Activated CD4-positive, alpha-beta memory T cell treated with anti-CD3 and anti-CD28 coated beads for 36 hours (primary cell): Measurements from ENCODE around the gene PPP1R12B. TPM values are rescaled to one million over a fixed set of nuclear protein-coding genes. Genes with fewer than 3 reads are reported as not detected.
"Not testable (repeated sequence)": the region's sequence is repeated elsewhere in the genome, so short reads cannot be mapped to it uniquely, and the experiment has no call there.

ENCODE experiments used
- CTCF ChIA-PET: fragments of 350-600 bp; sonication (Branson Sonifier 250); formaldehyde crosslinking; loops from one replicate; lab custom pipeline; 2021; ENCODE audit warnings: antibody characterized with exemption, inconsistent platforms; lab: Charles Lee
- POLR2A ChIA-PET: fragments of 350-600 bp; sonication (Branson Sonifier 250); formaldehyde crosslinking; loops from one replicate; lab custom pipeline; 2021; ENCODE audit warnings: antibody characterized with exemption; lab: Charles Lee
- DNase-seq: peaks from one replicate; pipeline ENCODE4 v3.0.0-alpha.2; 2020
- H3K27ac Mint-ChIP-seq: one replicate; pipeline ENCODE4 v1.8.0; 2021; ENCODE audit warnings: mixed read lengths
- H3K27me3 Mint-ChIP-seq: one replicate; pipeline ENCODE4 v1.8.0; 2021; ENCODE audit warnings: mixed read lengths
- H3K36me3 Mint-ChIP-seq: one replicate; pipeline ENCODE4 v1.8.0; 2021; ENCODE audit warnings: mixed read lengths
- H3K4me1 Mint-ChIP-seq: one replicate; pipeline ENCODE4 v1.8.0; 2021; ENCODE audit warnings: low read depth, mixed read lengths
- H3K4me3 Mint-ChIP-seq: one replicate; pipeline ENCODE4 v1.8.0; 2021; ENCODE audit warnings: mild to moderate bottlenecking, mixed read lengths
- H3K9me3 Mint-ChIP-seq: one replicate; pipeline ENCODE4 v1.8.0; 2021; ENCODE audit warnings: mixed read lengths
- intact Hi-C: fragments of 100-400 bp; cut with micrococcal nuclease; formaldehyde crosslinking; loops from one replicate; pipeline ENCODE4 v1.15.1; 2023
- total RNA-seq, 2 experiments: library from RNA; stranded (reverse); gene quantifications; one replicate each; pipeline ENCODE4 v1.2.3, GENCODE V29; 2021

The PPP1R12B gene
- total RNA-seq, 2 experiments from 2014 or later = 8.2 to 8.6 TPM

DNA sequence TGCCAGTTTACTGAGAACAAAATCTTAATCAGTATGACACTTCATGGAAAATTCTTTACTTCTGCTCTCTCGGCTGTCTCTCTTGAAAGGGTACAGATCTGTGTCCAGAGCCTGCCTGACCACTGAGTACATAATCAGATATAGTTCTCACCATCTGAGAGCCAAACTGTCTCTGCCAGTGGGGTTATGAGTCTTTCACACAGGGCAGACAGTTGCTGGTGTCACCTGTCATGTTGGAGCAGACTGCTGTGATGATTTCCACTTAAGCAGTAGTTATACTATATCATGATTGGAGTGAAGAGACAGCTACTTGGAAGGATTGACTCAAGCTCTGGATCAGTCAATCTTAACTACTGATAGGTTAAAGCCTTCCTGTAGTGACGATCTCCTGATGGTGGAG is 58.9 kb downstream of the PPP1R12B start:
- DNase-seq, H3K27me3 Mint-ChIP-seq, CTCF ChIA-PET, H3K36me3 Mint-ChIP-seq, POLR2A ChIA-PET, H3K9me3 Mint-ChIP-seq, H3K27ac Mint-ChIP-seq, H3K4me3 Mint-ChIP-seq: not testable (repeated sequence)
- intact Hi-C loops = loop anchor here (10.0 kb wide), 1 partner anchor 63 kb away; the partner anchor contains the start of genes PPP1R12B and UBE2T
- peaks cover 24% of the 10 kb centered on the region for H3K4me1 Mint-ChIP-seq

DNA sequence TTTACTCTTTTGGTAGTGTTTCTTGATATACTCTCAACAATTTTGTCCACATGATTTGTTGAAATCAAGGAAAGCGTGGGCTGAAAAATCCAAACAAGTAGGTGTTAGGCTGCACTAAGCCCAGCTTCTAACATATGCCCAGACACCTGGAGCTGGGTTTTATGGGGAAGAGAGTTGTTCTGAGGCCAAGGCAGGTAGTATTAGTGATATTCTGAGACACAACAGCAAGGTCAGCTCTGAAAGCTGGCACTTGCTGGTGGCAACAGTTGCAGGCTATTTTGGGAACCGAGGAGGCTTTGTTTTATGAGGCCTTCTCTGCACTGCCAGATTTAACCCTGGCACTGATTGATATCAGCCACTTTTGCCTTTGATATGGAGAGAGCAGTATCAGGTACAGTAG is 61.8 kb downstream of the PPP1R12B start:
- H3K36me3 Mint-ChIP-seq, DNase-seq, H3K27me3 Mint-ChIP-seq, intact Hi-C loops, CTCF ChIA-PET, H3K27ac Mint-ChIP-seq, H3K4me3 Mint-ChIP-seq, H3K9me3 Mint-ChIP-seq: not testable (repeated sequence)
- H3K4me1 Mint-ChIP-seq = peaks cover 24% of the 10 kb centered on the region
- POLR2A ChIA-PET = interaction anchor here (0.6 kb wide), 1 partner anchor 344 kb away, joined by 3 read pairs; no protein-coding TSS in a partner anchor

DNA sequence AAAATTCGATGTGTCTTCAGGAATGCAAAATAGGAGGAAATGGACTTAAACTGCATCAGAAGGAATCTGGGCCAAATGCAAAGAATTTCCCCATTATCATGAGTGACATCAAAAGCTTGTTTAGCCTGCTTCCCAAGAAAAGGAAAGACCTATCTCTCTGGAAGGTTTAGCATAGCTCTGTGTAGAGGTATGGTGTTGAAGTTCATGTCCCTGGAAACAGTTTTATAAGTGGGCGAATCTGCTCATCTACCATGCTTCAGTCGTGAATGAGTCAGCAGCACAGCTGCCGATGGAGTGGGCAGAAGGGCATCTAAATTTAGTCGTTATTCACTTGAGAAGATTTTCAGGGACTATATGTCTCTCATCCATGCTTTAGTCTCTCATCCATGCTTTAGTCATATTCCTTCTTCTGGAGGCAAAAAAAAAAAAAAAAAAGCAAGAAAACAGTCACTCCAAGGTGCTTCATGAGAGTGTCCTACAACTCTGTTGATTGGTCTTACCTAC is 62.4 kb downstream of the PPP1R12B start:
- intact Hi-C loops, H3K27me3 Mint-ChIP-seq, H3K4me3 Mint-ChIP-seq, H3K27ac Mint-ChIP-seq, H3K9me3 Mint-ChIP-seq, H3K36me3 Mint-ChIP-seq, CTCF ChIA-PET, DNase-seq: not testable (repeated sequence)
- peaks cover 24% of the 10 kb centered on the region for H3K4me1 Mint-ChIP-seq
- POLR2A ChIA-PET = interaction anchor here (0.6 kb wide), 1 partner anchor 343 kb away, joined by 3 read pairs; no protein-coding TSS in a partner anchor

DNA sequence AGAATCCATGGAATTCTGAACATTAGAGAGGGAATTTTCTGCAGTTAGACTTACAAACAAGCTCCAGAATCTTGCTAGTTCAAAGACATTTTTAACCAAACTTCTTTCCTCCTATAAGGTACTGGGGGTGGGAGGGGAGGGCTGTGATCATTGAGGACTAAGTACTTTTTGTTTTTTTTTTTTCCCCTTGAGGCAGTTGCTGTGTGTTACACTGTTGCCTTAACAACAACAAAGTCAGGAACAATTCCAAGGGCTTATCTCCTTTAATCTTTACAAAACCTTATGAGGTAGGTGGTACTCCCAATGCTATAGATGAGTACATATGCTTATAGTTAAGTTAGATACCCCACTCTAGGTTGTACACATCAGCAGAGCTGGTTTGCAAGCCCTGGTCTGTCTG is 62.9 kb downstream of the PPP1R12B start:
- H3K4me3 Mint-ChIP-seq = no peak overlapping the region
- no peaks in the 10 kb centered on the region for H3K36me3 Mint-ChIP-seq
- no peak for DNase-seq
- POLR2A ChIA-PET = no interaction called here
- H3K27ac Mint-ChIP-seq = no peak overlapping the region
- H3K9me3 Mint-ChIP-seq = no peaks in the 10 kb centered on the region
- intact Hi-C loops = no loop called here
- CTCF ChIA-PET = no interaction called here
- H3K27me3 Mint-ChIP-seq = no peaks in the 10 kb centered on the region
- H3K4me1 Mint-ChIP-seq = peaks cover 19% of the 10 kb centered on the region

DNA sequence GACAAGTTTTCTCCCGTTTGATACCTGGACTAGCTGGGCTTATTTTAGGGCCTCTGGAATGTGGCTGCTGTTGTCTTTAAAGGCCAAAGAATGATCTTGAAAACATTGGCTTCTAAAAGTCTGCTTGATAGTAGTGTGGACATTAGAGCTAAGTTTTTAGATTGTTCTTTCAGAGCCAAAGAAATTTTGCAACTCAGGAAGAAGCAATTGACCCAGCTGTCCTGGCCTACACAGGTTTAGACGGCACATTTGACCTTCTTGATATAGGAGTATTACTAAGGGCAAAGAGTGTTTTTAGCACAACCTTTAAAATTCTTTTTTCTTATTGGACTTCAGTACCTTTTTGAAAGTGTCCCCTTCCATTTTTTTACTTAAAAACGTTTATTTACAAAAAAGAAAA is 63.9 kb downstream of the PPP1R12B start:
- H3K9me3 Mint-ChIP-seq, H3K36me3 Mint-ChIP-seq, CTCF ChIA-PET, intact Hi-C loops, H3K27me3 Mint-ChIP-seq, POLR2A ChIA-PET, DNase-seq, H3K27ac Mint-ChIP-seq, H3K4me3 Mint-ChIP-seq: not testable (repeated sequence)
- peaks cover 10% of the 10 kb centered on the region for H3K4me1 Mint-ChIP-seq

DNA sequence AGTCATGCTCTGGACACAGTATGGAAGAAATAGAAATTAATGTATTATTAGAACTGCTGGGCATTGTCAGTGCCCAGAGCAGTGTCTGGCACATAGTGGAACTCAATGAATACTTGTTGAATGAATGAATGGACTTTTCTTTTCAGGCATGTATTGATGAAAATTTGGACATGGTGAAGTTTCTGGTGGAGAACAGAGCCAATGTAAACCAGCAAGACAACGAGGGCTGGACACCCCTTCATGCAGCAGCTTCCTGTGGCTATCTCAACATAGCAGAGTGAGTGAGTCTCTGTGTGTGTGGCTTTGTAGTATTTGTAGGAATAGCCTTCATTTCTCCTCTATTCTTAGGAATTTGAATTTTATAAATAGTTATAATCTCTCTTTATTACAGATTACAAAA is 68.1 kb downstream of the PPP1R12B start:
- ChIA-PET POLR2A (no interaction called here), CTCF (no interaction called here)
- intact Hi-C loops = no loop called here
- Mint-ChIP-seq H3K4me1 (no peaks in the 10 kb centered on the region), H3K36me3 (no peaks in the 10 kb centered on the region), H3K27ac (no peak overlapping the region), H3K27me3 (no peaks in the 10 kb centered on the region), H3K9me3 (no peaks in the 10 kb centered on the region), H3K4me3 (no peak overlapping the region)
- DNase-seq = no peak

DNA sequence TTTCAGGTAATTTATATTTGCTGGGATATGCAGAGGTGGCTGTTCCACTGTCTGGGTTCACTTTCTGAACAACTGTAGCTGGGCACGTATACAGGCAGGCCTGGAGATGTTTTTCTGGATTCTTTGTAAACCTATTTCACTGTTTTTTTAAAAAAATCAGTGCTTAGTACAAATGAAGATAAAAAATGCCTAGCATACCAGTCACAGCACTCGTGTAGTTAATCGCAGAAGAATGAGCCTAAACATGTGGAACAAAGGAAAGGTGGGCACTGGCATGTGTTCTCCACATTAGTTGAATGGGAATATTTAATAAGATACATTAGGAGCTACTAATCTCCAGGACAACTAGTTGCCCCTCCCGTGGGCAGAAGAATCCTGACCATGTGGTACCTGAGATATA is 68.6 kb downstream of the PPP1R12B start:
- H3K9me3 Mint-ChIP-seq, H3K27me3 Mint-ChIP-seq, DNase-seq, H3K4me1 Mint-ChIP-seq, intact Hi-C loops, POLR2A ChIA-PET, H3K27ac Mint-ChIP-seq, CTCF ChIA-PET, H3K4me3 Mint-ChIP-seq, H3K36me3 Mint-ChIP-seq: not testable (repeated sequence)

DNA sequence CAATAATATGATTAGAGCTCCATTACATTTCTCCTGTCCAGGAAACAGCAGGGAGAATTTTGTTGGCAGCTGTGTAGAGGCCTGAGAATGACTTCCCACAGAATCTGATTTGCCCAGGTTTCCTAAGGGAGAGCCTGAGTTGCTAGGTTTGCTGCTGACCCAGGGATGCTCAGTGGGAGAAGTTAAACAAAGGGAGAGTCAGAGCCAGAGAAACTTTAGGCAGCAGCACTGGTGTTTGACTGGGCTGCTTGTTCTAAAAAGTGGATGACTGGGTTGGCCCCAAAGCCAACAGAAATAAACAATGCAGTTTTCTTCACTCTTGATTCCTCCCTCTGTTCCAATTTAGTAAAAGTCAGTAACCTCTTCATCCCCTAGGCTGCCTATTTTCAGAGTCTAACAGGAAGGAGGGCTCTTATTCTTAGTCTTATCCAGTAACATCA is 69.3 kb downstream of the PPP1R12B start:
- intact Hi-C loops, H3K4me3 Mint-ChIP-seq, POLR2A ChIA-PET, H3K4me1 Mint-ChIP-seq, CTCF ChIA-PET, DNase-seq, H3K9me3 Mint-ChIP-seq, H3K27ac Mint-ChIP-seq, H3K27me3 Mint-ChIP-seq, H3K36me3 Mint-ChIP-seq: not testable (repeated sequence)

DNA sequence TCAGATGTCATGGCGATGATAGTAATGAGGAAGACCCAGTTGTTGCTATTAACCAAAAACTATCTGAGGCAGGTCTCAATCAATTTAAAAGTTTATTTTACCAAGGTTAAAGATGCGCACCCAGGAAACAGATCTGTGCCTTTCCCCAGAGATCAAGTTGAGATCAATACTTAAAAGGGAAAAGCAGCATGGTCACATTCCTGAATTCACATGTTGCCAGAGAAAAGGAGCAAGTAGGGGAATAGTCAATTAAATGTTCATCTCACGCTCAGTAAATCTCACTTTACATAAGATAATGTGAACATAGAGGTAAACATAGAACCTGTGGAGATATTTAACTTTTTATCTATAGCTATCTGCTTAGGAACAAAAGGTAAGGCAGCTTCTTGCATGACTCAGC is 71.2 kb downstream of the PPP1R12B start:
- DNase-seq, intact Hi-C loops, H3K9me3 Mint-ChIP-seq, POLR2A ChIA-PET, CTCF ChIA-PET, H3K27ac Mint-ChIP-seq, H3K27me3 Mint-ChIP-seq, H3K36me3 Mint-ChIP-seq, H3K4me3 Mint-ChIP-seq, H3K4me1 Mint-ChIP-seq: not testable (repeated sequence)

DNA sequence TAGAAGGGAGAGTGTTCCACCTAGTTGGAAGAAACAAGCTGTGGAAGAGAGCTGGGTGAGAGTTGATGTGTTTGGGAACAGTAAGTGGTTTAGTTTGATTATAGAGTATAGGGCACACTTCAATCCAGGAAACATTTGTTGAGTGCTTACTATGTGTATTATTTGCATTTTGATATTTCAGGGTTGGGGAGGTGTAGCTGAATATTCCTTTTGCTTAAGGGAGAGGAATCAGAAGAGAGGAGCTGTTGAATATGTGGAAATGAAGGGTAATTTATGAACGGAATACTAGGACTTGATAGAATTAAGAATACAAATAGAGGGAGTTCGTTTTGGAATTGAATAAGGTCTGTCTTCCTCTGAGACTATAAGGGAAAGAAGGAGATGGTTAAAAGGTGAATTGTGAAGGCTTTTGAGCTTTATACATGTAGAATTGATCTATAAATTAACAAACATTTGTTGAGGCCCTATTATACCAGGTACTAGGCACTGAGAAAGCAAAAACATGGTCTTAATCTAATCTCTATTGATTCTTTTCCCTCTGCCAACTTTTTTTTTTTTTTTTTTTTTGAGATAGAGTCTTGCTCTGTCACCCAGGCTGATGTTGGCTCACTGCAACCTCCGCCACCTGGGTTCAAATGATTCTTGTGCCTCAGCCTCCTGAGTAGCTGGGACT is 72.1 kb downstream of the PPP1R12B start:
- intact Hi-C loops, H3K4me1 Mint-ChIP-seq, H3K9me3 Mint-ChIP-seq, CTCF ChIA-PET, DNase-seq, H3K4me3 Mint-ChIP-seq, H3K27ac Mint-ChIP-seq, H3K36me3 Mint-ChIP-seq, POLR2A ChIA-PET, H3K27me3 Mint-ChIP-seq: not testable (repeated sequence)

DNA sequence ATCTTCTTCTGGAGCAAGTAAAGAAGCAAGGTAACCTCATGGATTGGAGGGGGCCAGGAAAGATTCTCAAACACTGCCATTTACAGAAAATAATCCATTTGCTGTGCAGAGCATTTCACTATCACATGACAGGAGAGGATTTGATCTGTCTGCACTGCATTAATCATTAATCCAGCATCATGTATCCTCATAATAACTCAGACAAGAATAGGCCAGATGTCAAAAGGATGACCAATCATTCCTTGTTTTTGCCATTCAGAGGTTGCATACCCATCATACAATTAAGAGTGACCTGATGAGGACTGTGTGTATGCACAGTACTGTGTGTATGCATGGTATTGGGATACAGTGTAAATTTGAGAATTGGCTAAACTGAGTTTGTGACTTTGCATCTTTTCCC is 74.2 kb downstream of the PPP1R12B start:
- POLR2A ChIA-PET, H3K4me1 Mint-ChIP-seq, H3K4me3 Mint-ChIP-seq, H3K36me3 Mint-ChIP-seq, H3K9me3 Mint-ChIP-seq, intact Hi-C loops, H3K27ac Mint-ChIP-seq, DNase-seq, H3K27me3 Mint-ChIP-seq, CTCF ChIA-PET: not testable (repeated sequence)

DNA sequence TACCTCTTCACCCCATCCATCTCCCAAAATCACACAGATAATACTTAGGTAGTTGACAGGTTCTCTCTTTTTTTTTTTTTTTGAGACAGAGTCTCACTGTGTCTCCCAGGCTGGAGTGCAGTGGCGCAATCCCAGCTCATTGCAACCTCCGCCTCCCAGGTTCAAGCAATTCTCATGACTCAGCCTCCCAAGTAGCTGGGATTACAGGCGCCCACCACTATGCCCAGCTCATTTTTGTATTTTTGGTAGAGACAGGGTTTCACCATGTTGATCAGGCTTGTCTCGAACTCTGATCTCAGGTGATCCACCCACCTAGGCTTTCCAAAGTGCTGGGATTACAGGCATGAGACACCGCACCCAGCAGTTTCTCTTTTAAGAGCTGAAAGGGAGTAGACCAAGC is 75.8 kb downstream of the PPP1R12B start:
- H3K27ac Mint-ChIP-seq, DNase-seq, intact Hi-C loops, H3K4me1 Mint-ChIP-seq, H3K9me3 Mint-ChIP-seq, H3K4me3 Mint-ChIP-seq, CTCF ChIA-PET, POLR2A ChIA-PET, H3K27me3 Mint-ChIP-seq, H3K36me3 Mint-ChIP-seq: not testable (repeated sequence)

DNA sequence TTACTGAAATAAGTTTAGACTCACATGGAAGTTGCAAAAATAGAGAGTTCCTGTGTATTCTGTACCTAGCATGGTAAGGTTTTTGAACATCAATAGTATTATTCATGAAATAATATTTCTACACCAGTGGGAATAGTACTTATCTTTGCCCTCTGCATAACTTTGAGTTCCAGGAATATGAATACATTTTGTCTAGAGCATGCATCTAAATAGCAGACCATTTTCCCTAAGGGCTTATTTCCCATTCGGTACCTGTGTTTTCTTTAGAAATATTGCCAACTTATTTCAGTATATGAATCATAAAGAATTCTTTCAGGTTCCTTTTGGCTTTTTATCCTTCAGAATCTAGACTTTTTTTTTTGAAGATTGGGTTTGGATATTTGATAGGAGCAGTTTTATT is 81.6 kb downstream of the PPP1R12B start:
- H3K36me3 Mint-ChIP-seq, H3K27ac Mint-ChIP-seq, intact Hi-C loops, POLR2A ChIA-PET, H3K27me3 Mint-ChIP-seq, H3K9me3 Mint-ChIP-seq, CTCF ChIA-PET, DNase-seq, H3K4me3 Mint-ChIP-seq, H3K4me1 Mint-ChIP-seq: not testable (repeated sequence)
